ENCODE results near the gene SDHB. TPM values are rescaled to one million over a fixed set of nuclear protein-coding genes. Genes with fewer than 3 reads are reported as not detected.

SDHB gene
- total and polyA plus RNA-seq, 2 donors (not counting 1 experiment from before 2014, with no cell fraction given): 58.0 to 61.0 TPM

- ChIA-PET CTCF (no interaction called here), POLR2A (no interaction called here)
- H3K4me1 Mint-ChIP-seq: peaks cover 22% of the 10 kb centered on the region
Measured at GRCh38 chr1:17008208-17008855, 45.5 kb downstream of the SDHB start.

More at GRCh38 chr1:17008208-17008855, 45.5 kb downstream of the SDHB start:
- Histone ChIP-seq H3K9me3 (ENCODE audit: control extremely low read depth in 1 of 3, control insufficient read depth in 2 of 3, insufficient read depth in 1 of 3, low read length in 2 of 3) (no peaks in the 10 kb centered on the region), H3K4me1 (ENCODE audit: control insufficient read depth in 2 of 2, insufficient read depth in 2 of 2, low read length in 2 of 2) (peaks cover 22 to 34% of the 10 kb centered on the region in 2 donors), H3K27ac (ENCODE audit: low read length in 2 of 2) (no peak overlapping the region), H4K20me1 (ENCODE audit: control insufficient read depth, insufficient read depth, low read length, poor library complexity, severe bottlenecking) (peaks cover 37% of the 10 kb centered on the region), H3K36me3 (replicated peaks in 1 of 2; ENCODE audit: control extremely low read depth in 1 of 2, control insufficient read depth in 1 of 2, extremely low read depth in 1 of 2, insufficient read depth in 2 of 2, low read length in 1 of 2) (peaks cover 0 to 12% of the 10 kb centered on the region in 2 experiments), H3K4me2 (replicated peaks; ENCODE audit: low read depth, low read length, poor library complexity, severe bottlenecking) (no peak overlapping the region), H3K79me2 (ENCODE audit: control insufficient read depth, insufficient read depth, low read length) (peaks cover 38% of the 10 kb centered on the region), H3K4me3 (ENCODE audit: control extremely low read depth in 1 of 5, extremely low read depth in 1 of 5, insufficient read depth in 1 of 5, low read depth in 2 of 5, low read length in 4 of 5) (no peak overlapping the region), H3K27me3 (replicated peaks in 1 of 4; ENCODE audit: control extremely low read depth in 1 of 4, control insufficient read depth in 3 of 4, insufficient read depth in 4 of 4, low read length in 3 of 4) (no peaks in the 10 kb centered on the region), H2AFZ (ENCODE audit: insufficient read depth, low read depth, low read length, poor library complexity, severe bottlenecking) (no peak overlapping the region), H3K9ac (ENCODE audit: low read length) (no peak overlapping the region)
- ATAC-seq (ENCODE audit: low read depth): no peak
- intact Hi-C loops (cut with micrococcal nuclease): no loop called here
- Mint-ChIP-seq H3K27me3 (no peaks in the 10 kb centered on the region), H3K9me3 (ENCODE audit: insufficient read depth) (no peaks in the 10 kb centered on the region), H3K27ac (no peak overlapping the region), H3K4me3 (no peak overlapping the region)
- TF ChIP-seq EZH2 (IDR thresholded peaks at IDR 0.05; ENCODE audit: borderline replicate concordance, insufficient read depth, low read depth, low read length, poor library complexity, severe bottlenecking) (no peak), CTCF (IDR thresholded peaks at IDR 0.05) (no peak)
- DNase-seq: no peak
- WGBS (ENCODE audit: insufficient coverage): 95% methylated on average over 7 of the region's 15 CpGs

Data from B cell (primary cell).